IPS-18c (cell line): ENCODE results near the gene REEP2.
"Not testable (repeated sequence)": the region's sequence is repeated elsewhere in the genome, so short reads cannot be mapped to it uniquely, and the experiment has no call there.

Experiments used
- H3K4me3 ChIP-seq: 2 replicates; pipeline ENCODE4 v1.7.0; 2013; ENCODE audit warnings: low read depth, mild to moderate bottlenecking, low read length, moderate library complexity; ENCODE audit not compliant: insufficient read depth
- H3K9me3 ChIP-seq: one replicate; pipeline ENCODE4 v1.6.1; 2013; ENCODE audit warnings: mild to moderate bottlenecking, low read length, moderate library complexity; ENCODE audit not compliant: control insufficient read depth, insufficient read depth

REEP2 gene, protein sequence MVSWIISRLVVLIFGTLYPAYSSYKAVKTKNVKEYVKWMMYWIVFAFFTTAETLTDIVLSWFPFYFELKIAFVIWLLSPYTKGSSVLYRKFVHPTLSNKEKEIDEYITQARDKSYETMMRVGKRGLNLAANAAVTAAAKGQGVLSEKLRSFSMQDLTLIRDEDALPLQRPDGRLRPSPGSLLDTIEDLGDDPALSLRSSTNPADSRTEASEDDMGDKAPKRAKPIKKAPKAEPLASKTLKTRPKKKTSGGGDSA

DNA sequence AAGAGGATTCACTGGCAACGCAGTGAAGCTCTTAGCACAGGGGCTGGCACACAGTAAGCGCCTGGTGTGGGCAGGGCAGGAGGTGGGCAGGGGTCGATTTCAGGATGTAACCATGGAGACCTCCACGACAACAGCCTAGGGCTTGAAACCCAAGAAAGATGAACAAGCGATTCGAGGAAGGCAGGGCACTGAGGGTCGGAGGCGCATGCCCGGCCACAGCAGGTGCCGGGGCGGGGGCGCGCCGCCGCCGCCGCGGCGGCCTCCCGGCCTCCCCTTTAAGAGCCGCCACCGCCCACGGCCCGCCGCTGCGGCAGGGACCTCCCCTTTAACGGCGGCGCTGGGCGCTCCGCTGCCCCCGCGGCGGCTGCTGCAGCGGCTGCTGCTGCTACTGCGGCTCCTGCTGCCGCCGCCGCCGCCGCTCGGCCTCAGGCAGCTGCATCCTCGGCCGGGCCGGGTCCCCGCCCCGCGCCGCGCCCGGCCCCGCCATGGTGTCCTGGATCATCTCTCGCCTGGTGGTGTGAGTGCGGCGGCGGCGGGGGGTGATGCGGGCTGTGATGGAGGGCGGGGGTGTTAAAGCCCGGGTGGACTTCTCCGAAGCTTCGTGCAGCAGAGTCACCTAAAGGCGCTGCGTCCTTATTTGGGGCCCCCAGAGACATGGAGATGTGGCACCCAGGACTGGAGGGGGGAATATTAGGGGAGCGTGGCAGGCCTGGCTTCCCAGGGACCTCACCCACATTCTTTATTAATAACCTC, at the start of gene REEP2:
Gene REEP2, plus strand, starts transcription at position 334 of the 753 bp plus-strand sequence. Its CDS starts 152 bp downstream, at position 486.
- Histone ChIP-seq H3K4me3 (peak within 1 kb of the TSS; percentile 57), H3K9me3 (no peaks in the 10 kb centered on the region)

DNA sequence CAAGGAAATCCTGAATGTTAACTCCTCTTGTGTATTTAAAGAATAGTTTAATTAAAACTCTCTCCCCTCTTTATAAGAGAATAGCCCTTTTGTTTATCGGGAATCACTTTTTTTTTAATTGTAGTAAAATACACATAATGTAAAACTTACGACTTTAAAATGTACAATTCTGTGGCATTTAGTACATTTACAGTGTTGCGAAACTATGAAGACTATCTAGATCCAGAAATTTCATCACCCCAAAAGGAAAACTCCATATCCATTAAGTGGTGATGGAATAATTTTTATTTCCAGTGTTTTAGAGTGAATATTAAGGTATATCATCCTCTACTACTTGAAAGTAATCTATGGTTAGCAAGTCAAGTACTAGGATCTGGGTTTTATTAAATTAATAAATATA, 49.5 kb upstream of the REEP2 start:
- Histone ChIP-seq H3K4me3 (no peak overlapping the region), H3K9me3 (no peaks in the 10 kb centered on the region)

DNA sequence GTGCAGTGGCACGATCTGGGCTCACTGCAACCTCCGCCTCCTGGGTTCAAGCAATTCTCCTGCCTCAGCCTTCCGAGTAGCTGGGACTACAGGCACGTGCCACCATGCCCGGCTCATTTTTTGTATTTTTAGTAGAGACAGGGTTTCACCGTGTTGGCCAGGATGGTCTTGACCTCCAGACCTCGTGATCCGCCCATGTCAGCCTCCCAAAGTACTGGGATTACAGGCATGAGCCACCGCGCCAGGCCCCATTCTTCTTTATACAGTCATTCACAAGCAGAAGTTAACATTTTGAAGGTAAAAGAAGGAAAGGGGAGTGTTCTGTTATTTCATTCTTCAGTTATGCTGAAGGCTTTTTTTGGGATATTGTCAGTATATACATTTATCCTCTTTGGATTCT, 48.9 kb upstream of the REEP2 start:
- H3K4me3 ChIP-seq, H3K9me3 ChIP-seq: not testable (repeated sequence)

DNA sequence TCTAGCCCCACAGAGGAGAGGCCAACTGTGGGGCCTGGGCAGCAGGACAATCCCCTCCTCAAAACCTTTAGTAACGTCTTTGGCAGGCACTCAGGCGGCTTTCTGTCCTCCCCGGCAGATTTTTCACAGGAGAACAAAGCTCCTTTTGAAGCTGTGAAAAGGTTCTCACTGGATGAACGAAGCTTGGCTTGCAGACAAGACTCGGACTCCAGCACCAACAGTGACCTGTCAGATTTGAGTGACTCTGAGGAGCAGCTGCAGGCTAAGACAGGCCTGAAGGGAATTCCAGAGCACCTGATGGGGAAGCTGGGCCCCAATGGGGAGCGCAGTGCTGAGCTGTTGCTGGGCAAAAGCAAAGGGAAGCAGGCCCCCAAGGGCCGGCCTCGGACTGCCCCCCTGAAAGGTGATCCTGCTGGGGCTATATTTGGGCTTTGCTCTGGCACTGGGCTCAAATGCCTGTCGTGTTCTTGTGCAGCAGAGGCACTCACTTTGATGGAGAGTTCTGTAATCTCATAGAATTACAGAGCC, 46.9 kb upstream of the REEP2 start:
- no peak overlapping the region for H3K4me3 ChIP-seq

DNA sequence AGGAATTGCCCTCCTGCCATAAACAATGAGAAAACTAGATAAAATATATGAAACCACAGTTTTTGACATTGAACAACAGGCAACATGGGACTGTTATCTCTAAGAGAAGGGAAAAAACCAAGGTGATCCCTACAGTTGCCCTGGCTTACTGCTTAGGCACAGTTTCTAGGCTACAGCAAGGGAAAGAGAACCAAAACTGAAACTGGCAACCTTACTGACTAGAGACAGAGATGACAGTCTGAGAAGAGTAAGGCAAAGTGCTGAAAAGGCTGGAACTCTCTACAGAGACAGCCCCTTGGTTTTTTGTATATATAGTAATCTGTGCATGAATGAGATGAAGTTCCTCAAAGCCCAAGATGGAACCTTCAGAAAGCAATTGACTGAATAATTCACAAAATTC, 36.2 kb upstream of the REEP2 start:
- Histone ChIP-seq H3K9me3 (no peaks in the 10 kb centered on the region), H3K4me3 (no peak overlapping the region)

More for the DNA sequence above, 46.9 kb upstream of the REEP2 start:
- no peaks in the 10 kb centered on the region for H3K9me3 ChIP-seq

DNA sequence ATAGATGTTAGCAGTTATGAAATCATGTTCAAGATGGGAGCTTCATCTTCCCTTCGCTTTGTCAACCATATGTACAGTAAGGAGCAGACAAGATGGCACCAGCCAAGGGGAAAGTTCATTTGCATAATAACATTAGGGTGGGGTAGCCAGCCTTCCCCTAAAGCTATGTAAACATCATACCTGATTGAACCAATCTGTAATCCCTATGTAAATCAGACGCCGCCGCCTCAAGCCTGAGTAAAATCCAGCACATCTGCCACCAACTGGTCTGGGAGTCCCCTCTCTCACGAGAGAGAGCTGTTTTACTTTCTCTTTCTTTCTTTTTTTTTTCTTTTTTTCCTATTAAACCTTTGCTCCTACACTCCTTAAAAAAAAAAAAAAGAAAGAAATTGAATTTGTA, 30.8 kb upstream of the REEP2 start:
- H3K4me3 ChIP-seq: no peak overlapping the region
- no peaks in the 10 kb centered on the region for H3K9me3 ChIP-seq

DNA sequence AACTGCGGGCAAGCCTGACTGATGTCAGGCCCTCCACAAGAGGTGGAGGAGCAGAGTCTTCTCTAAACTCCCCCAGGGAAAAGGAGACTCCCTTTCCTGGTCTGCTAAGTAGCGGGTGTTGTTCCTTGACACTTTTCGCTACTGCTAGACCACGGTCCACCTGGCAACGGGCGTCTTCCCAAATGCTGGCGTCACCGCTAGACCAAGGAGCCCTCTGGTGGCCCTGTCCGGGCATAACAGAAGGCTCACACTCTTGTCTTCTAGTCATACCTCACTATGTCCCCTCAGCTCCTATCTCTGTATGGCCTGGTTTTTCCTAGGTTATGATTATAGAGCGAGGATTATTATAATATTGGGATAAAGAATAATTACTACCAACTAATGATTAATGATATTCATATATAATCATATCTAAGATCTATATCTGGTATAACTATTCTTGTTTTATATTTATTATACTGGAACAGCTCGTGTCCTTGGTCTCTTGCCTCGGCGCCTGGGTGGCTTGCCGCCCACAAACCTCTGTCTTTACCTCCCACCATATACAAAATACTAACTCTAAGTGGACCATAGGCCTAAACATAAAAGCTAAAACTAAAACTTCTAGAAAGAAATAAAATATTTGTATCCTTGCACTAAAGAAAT, 27.7 kb upstream of the REEP2 start:
- H3K9me3 ChIP-seq, H3K4me3 ChIP-seq: not testable (repeated sequence)

DNA sequence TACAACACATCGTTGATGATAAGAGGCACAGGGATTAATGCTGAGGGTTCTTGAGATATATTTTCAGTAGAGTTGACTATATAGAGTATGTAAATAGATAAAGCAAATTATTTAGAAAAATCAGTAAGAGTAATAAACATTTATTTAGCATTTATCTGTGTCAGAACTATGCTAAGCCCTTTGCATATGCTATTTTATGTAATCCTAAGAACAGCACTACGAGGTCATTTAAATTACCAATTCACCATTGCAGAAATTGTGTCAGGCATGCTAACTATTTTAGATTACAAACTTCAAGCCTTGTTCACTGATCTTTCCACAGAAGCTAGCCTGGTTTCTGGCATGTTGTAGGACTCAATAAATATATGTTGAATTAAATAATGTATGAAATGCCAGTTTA, 20.4 kb upstream of the REEP2 start:
- Histone ChIP-seq H3K4me3 (no peak overlapping the region), H3K9me3 (no peaks in the 10 kb centered on the region)

DNA sequence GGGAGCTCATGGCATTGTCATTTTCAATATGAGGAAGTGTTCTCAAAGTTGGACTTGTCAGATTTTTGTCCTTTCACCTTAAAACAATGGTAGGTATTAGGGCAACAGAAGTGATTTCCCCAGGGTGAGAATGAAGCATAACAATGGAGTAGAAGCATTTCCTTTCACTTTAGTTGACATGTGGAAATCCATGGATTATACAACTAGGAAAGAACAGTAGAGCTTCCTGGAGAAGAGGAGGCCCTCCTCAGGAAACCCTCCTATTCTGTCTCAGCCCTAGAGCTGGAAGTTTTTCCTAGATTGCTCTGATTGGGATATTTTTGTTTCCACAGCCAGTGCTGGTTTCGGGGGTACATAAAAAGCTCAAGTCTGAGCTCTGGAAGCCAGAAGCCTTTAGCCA, 13.8 kb upstream of the REEP2 start:
- no peaks in the 10 kb centered on the region for H3K9me3 ChIP-seq
- no peak overlapping the region for H3K4me3 ChIP-seq

DNA sequence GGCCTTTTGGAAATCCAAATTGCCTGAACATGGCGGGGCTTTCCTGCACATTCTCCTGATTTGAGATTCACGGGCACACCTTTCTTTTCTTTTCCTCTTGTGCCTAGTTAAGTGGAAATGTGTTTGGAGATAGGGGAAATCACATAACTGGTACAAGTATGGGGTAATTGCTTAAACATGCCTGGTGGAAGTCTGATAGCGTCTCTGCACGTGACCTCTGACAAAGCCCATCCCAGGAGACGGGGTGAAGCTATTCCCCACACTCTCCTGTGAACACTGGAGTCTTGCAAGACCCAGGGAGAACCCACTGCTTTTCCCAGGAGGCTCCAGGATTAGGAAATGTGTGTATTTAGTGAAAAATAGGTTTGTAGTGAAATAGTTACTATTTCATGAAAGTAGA, 2.9 kb upstream of the REEP2 start:
- Histone ChIP-seq H3K4me3 (no peak overlapping the region), H3K9me3 (no peaks in the 10 kb centered on the region)

DNA sequence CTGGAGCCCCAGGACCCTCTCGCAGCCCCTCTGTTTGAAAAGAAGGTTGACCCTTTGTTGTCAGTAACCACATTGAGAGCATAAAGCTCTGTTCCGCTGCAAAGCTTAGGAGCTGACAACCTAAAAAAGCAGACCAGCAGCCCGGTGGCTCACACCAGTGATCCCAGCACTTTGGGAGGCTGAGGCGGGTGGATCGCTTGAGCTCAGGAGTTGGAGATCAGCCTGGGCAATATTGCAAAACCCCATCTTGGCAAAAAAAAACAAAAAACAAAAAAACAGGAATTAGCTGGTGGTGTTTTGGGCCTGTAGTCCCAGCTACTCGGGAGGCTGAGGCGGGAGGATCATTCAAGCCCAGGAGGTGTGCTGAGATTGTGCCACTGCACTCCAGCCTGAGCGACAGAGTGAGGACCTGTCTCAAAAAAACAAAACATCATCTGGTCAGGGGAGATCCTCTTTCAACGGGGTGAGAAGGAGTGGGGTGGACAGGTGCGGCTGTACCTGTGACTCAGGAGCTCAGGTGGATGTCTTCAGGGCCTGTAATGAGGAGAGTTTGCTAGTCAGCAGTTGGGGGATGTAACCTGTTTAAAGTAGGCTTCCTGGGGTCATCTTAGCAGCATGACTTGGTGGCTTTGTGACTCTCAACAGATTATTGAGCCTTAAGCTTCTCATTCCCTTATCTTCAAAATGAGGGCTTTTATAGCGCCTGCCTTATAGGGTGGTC, 694 bp upstream of the REEP2 start:
- Histone ChIP-seq H3K9me3 (no peaks in the 10 kb centered on the region), H3K4me3 (peak overlapping the region; percentile 57)

DNA sequence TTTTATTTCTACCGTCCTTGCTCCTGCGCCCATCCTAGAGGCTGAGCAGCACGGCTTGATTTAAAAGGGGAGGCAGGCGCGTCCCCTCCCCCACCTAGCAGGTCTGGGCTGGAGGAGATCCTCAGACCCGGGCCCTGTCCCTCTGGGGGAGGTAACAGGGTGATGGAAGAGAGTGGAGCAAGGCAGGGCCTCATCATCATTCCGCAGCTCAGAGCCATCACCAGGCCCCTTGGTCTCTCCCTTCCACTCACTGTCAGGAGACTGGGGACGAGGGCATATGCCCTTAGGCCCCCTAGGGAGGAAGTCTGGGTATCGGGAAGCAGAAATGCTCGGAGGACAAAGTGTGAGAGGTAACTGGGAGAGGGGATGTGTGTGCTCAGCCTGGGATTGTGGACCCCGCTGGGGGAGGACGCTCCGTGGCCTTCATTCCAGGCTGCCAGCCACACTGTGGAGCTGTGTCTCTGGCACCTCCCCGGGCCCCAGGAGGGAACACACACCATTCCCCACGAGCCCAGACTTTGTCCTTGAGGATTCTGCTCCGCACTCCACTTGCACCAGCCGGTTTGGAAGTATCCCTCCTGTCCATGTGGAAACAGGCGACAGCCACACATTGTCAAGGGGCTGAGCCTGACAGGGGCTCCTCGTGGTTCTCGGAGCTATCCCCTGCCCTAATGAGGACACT, 761 bp downstream of the REEP2 start:
- H3K9me3 ChIP-seq: no peaks in the 10 kb centered on the region
- H3K4me3 ChIP-seq: peak overlapping the region; percentile 57

DNA sequence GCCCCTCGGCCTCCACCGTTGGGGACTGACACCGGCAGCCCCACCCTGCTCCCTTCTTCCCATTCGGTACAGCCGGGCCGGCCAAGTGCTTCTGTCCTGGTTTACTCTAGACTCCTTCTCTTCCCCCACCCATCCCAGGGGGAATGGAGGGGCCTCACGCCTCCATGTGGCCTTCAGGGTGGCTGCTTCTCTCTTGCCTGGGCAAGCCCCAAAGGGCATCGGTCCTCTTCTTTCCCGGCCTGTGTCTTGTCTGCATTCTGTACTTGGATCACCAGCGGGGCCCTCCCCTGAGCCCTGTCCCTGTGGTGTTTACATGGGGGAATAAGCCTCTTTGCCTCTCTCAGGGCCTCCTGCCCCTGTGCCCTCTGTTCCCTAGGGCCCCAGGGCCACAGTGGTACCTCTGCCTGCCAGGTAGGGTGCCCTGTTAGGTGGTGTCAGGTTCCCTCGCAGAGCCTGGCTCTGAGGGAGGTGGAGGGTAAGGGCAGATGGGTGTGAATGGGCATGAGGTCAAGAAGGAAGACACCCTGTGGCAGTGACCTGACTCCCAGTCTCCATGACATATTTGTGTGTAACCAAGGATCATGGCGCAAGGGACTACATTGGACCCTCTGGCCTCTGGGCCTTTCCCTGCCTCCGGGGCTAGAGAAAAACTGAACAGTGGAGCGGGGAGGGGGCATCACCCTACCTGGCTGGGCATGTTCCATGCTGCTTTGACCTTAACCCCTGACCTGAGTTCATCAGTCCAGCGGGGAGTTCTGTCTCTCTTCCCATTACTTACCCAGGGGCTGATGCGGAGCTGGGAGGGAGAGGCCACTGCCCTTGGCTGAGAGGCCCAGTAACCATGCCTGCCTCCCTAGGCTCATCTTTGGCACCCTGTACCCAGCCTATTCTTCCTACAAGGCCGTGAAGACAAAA, 1.6 kb downstream of the REEP2 start:
- Histone ChIP-seq H3K4me3 (peak overlapping the region; percentile 57; the same call in 1 of the 2 replicates), H3K9me3 (no peaks in the 10 kb centered on the region)

DNA sequence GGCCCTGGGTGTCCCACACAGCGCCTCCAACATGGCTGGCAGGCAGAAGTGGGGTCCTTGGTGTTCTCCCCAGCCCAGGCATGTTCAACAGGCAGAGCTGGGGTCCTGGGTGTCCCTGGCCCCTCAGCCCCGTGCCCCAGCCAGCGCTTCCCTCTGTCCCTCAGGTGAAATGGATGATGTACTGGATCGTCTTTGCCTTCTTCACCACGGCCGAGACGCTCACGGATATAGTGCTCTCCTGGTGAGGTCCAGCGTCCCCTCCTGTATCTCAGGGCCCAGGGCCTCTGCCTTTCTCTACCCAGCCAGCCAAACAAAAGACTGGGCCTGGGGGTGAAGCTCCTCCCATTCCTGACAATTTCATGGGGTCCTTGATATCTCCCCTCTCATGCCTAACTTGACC, 2.4 kb downstream of the REEP2 start:
- no peak overlapping the region for H3K4me3 ChIP-seq

DNA sequence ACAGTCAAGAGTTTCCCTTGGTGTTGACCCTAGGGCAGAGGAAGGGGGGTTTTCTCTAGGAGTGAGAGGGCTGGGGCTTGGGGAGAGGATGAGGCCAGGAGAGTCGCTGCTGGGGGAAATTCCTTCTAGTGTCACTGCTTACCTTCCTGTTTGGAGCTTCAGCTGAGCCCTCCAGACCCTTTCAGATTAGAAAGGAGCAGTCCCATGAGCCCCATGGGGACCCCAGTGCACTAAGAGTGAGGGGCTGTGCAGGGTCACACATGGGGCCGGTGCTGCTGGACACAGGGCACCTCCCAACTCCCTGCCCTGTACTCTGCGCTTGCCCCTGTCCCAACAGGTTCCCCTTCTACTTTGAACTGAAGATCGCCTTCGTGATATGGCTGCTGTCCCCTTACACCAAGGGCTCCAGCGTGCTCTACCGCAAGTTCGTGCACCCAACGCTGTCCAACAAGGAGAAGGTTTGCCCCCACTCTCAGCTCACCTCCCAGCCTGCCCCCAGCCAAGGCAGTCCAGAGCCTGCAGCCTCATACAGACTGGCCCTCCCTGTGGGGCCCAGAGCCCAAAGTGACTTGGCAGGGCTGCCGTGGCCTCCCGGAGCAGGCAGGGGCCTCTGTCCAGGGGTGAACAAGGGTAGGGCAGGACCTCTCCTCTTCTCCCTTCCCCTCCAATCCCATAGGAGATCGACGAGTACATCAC, 5.4 kb downstream of the REEP2 start:
- Histone ChIP-seq H3K9me3 (no peaks in the 10 kb centered on the region), H3K4me3 (no peak overlapping the region)

More for the DNA sequence above, 2.4 kb downstream of the REEP2 start:
- H3K9me3 ChIP-seq: no peaks in the 10 kb centered on the region
